Panc1 (cell line): ENCODE measurements around the gene CSF2RB.
A peak's percentile ranks its signal among the peaks of the same experiment; 100 is the strongest.

Experiments used
- POLR2AphosphoS5 ChIP-seq: IDR thresholded peaks from 2 replicates; pipeline ENCODE4 v1.6.1; 2012; ENCODE audit warnings: mild to moderate bottlenecking, low read depth, low read length, moderate library complexity
- REST ChIP-seq, 2 experiments: IDR thresholded peaks; 2 replicates each; pipeline ENCODE4 v1.6.1; 2011 to 2012; ENCODE audit warnings: low read depth in 2 of 2, control low read depth in 1 of 2, low read length in 1 of 2, mild to moderate bottlenecking in 1 of 2, moderate library complexity in 1 of 2; ENCODE audit not compliant: insufficient read depth in 1 of 2
- TCF7L2 ChIP-seq: IDR thresholded peaks from 2 replicates; pipeline ENCODE4 v1.6.1; 2011; ENCODE audit warnings: mild to moderate bottlenecking, low read depth, low read length, inconsistent platforms
- TF ChIP-seq, protein P1 (sequence below): fragments of 450-650 bp; IDR thresholded peaks from 2 replicates; pipeline ENCODE4 v1.5.1; 2017; ENCODE audit warnings: mild to moderate bottlenecking

- TF ChIP-seq, protein P1, sequence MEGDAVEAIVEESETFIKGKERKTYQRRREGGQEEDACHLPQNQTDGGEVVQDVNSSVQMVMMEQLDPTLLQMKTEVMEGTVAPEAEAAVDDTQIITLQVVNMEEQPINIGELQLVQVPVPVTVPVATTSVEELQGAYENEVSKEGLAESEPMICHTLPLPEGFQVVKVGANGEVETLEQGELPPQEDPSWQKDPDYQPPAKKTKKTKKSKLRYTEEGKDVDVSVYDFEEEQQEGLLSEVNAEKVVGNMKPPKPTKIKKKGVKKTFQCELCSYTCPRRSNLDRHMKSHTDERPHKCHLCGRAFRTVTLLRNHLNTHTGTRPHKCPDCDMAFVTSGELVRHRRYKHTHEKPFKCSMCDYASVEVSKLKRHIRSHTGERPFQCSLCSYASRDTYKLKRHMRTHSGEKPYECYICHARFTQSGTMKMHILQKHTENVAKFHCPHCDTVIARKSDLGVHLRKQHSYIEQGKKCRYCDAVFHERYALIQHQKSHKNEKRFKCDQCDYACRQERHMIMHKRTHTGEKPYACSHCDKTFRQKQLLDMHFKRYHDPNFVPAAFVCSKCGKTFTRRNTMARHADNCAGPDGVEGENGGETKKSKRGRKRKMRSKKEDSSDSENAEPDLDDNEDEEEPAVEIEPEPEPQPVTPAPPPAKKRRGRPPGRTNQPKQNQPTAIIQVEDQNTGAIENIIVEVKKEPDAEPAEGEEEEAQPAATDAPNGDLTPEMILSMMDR, result peak; percentile 69
- no peak for TF ChIP-seq TCF7L2
- no peak for TF ChIP-seq REST (IDR thresholded peaks at IDR 0.05; ENCODE audit: insufficient read depth in 1 of 2, low read depth in 2 of 2, low read length in 1 of 2)
- no peak for TF ChIP-seq POLR2AphosphoS5
These were observed 39.7 kb upstream of the CSF2RB start for GRCh38 chr22:36873614-36874308.
